Panc1 (cell line): Measurements from ENCODE around the gene TCHP. TPM values are rescaled to one million over a fixed set of nuclear protein-coding genes. Genes with fewer than 3 reads are reported as not detected.

Source experiments
- ATAC-seq: fragments of 200-7000 bp; cut with Tn5 transposase; 2 replicates; pipeline ENCODE4 v1.9.1; 2020; ENCODE audit warnings: mild to moderate bottlenecking, moderate library complexity
- BruUV-seq: library from RNA; stranded (reverse); fragments of 400-500 nt; replicated peaks from 2 replicates; lab custom pipeline; 2021; lab: Mats Ljungman, UMichigan
- CTCF ChIA-PET: fragments of 300-600 bp; sonication (Branson Sonifier 250); formaldehyde crosslinking; loops from one replicate; lab custom pipeline; 2022; ENCODE audit warnings: antibody characterized with exemption; lab: Charles Lee
- POLR2A ChIA-PET: fragments of 300-600 bp; sonication (Branson Sonifier 250); formaldehyde crosslinking; loops from one replicate; lab custom pipeline; 2022; ENCODE audit warnings: antibody characterized with exemption; lab: Charles Lee
- DNase-seq: peaks from one replicate; pipeline ENCODE4 v3.0.0-alpha.2; 2010; ENCODE audit warnings: low read depth, low spot score
- H3K27ac ChIP-seq: 2 replicates; pipeline ENCODE4 v1.5.1; 2011; ENCODE audit warnings: mild to moderate bottlenecking, low read length, inconsistent platforms
- H3K27me3 ChIP-seq: fragments of 200-500 bp; sonication (Bioruptor generic); 2 replicates; pipeline ENCODE4 v1.6.0; 2014; ENCODE audit warnings: low read length, inconsistent platforms; ENCODE audit not compliant: control insufficient read depth, insufficient read depth
- H3K36me3 ChIP-seq: fragments of 200-500 bp; sonication (Bioruptor generic); 2 replicates; pipeline ENCODE4 v1.5.1; 2014; ENCODE audit warnings: inconsistent platforms, mild to moderate bottlenecking, low read length, moderate library complexity; ENCODE audit not compliant: control insufficient read depth, insufficient read depth
- H3K4me1 ChIP-seq: 2 replicates; pipeline ENCODE4 v1.5.1; 2011; ENCODE audit warnings: inconsistent platforms, mild to moderate bottlenecking, low read length, moderate library complexity; ENCODE audit not compliant: control insufficient read depth, insufficient read depth
- H3K4me3 ChIP-seq, 2 experiments: 2 replicates each; pipeline ENCODE4 v1.5.1; 2011 to 2012; ENCODE audit warnings: low read depth in 2 of 2, low read length in 2 of 2, mild to moderate bottlenecking in 2 of 2, inconsistent platforms in 1 of 2, moderate library complexity in 1 of 2
- H3K9me3 ChIP-seq: fragments of 200-500 bp; sonication (Bioruptor generic); 2 replicates; pipeline ENCODE4 v1.5.1; 2014; ENCODE audit warnings: low read depth, mild to moderate bottlenecking, inconsistent platforms, low read length, moderate library complexity; ENCODE audit not compliant: control insufficient read depth, insufficient read depth
- POLR2AphosphoS5 ChIP-seq: IDR thresholded peaks from 2 replicates; pipeline ENCODE4 v1.6.1; 2012; ENCODE audit warnings: mild to moderate bottlenecking, low read depth, low read length, moderate library complexity
- SIN3A ChIP-seq: IDR thresholded peaks from 2 replicates; pipeline ENCODE4 v1.6.1; 2012; ENCODE audit warnings: low read depth, mild to moderate bottlenecking, low read length, moderate library complexity, borderline replicate concordance; ENCODE audit not compliant: insufficient read depth
- TCF7L2 ChIP-seq: IDR thresholded peaks from 2 replicates; pipeline ENCODE4 v1.6.1; 2011; ENCODE audit warnings: mild to moderate bottlenecking, low read depth, low read length, inconsistent platforms
- in situ Hi-C: cut with HindIII; loops from 2 replicates; pipeline ENCODE4 v1.10.0; 2016; ENCODE audit warnings: low sequenced_read_pairs, low pct_unique_long_range_greater_than_20kb
- intact Hi-C: fragments of 100-400 bp; cut with micrococcal nuclease; formaldehyde crosslinking; loops from one replicate; pipeline ENCODE4 v1.10.0; 2022; ENCODE audit not compliant: unreplicated experiment
- total RNA-seq: library from RNA; stranded (reverse); gene quantifications from one replicate; pipeline ENCODE4 v1.2.1, GENCODE V29; 2021; ENCODE audit not compliant: unreplicated experiment
- TF ChIP-seq, protein P1 (sequence below), 2 experiments: IDR thresholded peaks; 2 replicates each; pipeline ENCODE4 v1.6.1; 2011 to 2012; ENCODE audit warnings: low read depth in 2 of 2, control low read depth in 1 of 2, low read length in 1 of 2, mild to moderate bottlenecking in 1 of 2, moderate library complexity in 1 of 2; ENCODE audit not compliant: insufficient read depth in 1 of 2
- TF ChIP-seq, protein P2 (sequence below): fragments of 450-650 bp; IDR thresholded peaks from 2 replicates; pipeline ENCODE4 v1.5.1; 2017; ENCODE audit warnings: mild to moderate bottlenecking

The TCHP gene
- total RNA-seq, 1 experiment from 2014 or later = 25.0 TPM

DNA sequence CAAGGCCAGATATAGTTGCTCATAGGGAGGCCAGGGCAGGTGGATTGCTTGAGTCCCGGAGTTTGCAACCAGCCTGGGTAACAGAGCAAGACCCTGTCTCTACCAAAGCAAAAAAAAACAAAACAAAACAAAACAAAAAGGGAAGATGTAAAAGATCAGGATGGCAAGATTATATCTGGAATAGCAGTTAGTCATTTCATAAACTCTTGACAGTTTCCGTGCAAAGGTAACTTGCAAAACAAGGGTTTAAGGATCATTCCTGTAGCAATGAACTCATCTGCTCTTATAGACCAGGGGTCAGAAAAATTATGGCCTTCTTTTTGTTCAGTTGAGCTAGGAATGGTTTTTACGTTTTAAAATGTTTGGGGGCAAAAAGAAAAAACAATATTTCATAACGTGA is 66.5 kb downstream of the TCHP start:
- CTCF ChIA-PET = no interaction called here
- Histone ChIP-seq H3K27ac (no peak overlapping the region), H3K4me1 (no peaks in the 10 kb centered on the region), H3K4me3 (no peak overlapping the region), H3K36me3 (peaks cover 3% of the 10 kb centered on the region; the same call in 1 of the 2 replicates), H3K9me3 (no peaks in the 10 kb centered on the region), H3K27me3 (no peaks in the 10 kb centered on the region)
- ATAC-seq = no peak
- BruUV-seq = no TSS peak
- in situ Hi-C loops = no loop called here
- POLR2A ChIA-PET = no interaction called here
- DNase-seq = no peak
- intact Hi-C loops = no loop called here
- no peak for TF ChIP-seq SIN3A
- no peak for TF ChIP-seq POLR2AphosphoS5
- TF ChIP-seq, protein P1, sequence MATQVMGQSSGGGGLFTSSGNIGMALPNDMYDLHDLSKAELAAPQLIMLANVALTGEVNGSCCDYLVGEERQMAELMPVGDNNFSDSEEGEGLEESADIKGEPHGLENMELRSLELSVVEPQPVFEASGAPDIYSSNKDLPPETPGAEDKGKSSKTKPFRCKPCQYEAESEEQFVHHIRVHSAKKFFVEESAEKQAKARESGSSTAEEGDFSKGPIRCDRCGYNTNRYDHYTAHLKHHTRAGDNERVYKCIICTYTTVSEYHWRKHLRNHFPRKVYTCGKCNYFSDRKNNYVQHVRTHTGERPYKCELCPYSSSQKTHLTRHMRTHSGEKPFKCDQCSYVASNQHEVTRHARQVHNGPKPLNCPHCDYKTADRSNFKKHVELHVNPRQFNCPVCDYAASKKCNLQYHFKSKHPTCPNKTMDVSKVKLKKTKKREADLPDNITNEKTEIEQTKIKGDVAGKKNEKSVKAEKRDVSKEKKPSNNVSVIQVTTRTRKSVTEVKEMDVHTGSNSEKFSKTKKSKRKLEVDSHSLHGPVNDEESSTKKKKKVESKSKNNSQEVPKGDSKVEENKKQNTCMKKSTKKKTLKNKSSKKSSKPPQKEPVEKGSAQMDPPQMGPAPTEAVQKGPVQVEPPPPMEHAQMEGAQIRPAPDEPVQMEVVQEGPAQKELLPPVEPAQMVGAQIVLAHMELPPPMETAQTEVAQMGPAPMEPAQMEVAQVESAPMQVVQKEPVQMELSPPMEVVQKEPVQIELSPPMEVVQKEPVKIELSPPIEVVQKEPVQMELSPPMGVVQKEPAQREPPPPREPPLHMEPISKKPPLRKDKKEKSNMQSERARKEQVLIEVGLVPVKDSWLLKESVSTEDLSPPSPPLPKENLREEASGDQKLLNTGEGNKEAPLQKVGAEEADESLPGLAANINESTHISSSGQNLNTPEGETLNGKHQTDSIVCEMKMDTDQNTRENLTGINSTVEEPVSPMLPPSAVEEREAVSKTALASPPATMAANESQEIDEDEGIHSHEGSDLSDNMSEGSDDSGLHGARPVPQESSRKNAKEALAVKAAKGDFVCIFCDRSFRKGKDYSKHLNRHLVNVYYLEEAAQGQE (IDR thresholded peaks at IDR 0.05; ENCODE audit: insufficient read depth in 1 of 2, low read depth in 2 of 2, low read length in 1 of 2) = no peak
- TF ChIP-seq, protein P2, sequence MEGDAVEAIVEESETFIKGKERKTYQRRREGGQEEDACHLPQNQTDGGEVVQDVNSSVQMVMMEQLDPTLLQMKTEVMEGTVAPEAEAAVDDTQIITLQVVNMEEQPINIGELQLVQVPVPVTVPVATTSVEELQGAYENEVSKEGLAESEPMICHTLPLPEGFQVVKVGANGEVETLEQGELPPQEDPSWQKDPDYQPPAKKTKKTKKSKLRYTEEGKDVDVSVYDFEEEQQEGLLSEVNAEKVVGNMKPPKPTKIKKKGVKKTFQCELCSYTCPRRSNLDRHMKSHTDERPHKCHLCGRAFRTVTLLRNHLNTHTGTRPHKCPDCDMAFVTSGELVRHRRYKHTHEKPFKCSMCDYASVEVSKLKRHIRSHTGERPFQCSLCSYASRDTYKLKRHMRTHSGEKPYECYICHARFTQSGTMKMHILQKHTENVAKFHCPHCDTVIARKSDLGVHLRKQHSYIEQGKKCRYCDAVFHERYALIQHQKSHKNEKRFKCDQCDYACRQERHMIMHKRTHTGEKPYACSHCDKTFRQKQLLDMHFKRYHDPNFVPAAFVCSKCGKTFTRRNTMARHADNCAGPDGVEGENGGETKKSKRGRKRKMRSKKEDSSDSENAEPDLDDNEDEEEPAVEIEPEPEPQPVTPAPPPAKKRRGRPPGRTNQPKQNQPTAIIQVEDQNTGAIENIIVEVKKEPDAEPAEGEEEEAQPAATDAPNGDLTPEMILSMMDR = no peak
- TF ChIP-seq TCF7L2 = no peak

DNA sequence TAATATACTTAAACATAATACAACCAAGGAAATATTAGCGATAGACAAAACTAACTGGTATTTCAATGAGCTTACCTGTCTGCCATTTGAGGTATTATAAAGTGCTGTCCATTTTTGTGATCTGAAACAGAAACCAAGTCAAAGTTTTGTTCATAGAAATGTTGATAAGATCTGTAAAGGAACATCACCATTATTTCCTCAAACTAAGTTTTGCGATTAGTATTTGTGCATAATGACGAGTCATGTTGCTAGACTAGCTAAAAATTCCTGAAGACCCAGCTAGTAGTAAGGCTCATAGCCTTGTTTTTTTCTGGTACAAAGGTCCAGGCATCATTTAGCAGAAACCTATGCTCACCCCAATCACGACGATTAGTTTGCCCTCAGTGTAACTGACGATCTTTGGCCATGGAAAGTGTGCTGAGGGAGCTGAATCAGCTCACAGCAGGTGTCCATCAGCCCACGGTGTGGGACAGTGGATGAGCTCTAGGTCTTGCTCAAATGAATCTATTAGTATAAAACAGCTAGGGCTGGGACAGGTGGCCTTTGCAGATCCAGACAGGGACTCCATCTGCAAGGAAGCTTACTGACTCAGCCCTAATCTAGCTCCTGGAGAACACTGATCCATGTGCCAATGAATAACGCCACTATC is 67.4 kb downstream of the TCHP start:
- no TSS peak for BruUV-seq
- Histone ChIP-seq H3K9me3 (no peaks in the 10 kb centered on the region), H3K27ac (no peak overlapping the region), H3K27me3 (no peaks in the 10 kb centered on the region), H3K4me1 (no peaks in the 10 kb centered on the region), H3K36me3 (peaks cover 3% of the 10 kb centered on the region; the same call in 1 of the 2 replicates), H3K4me3 (no peak overlapping the region)
- intact Hi-C loops = no loop called here
- ATAC-seq (peak; percentile 65), DNase-seq (no peak)
- TF ChIP-seq SIN3A (no peak), TCF7L2 (no peak)
- in situ Hi-C loops = no loop called here
- POLR2A ChIA-PET = no interaction called here
- CTCF ChIA-PET = interaction anchor here (0.5 kb wide), 1 partner anchor 95 kb away, joined by 3 read pairs; no protein-coding TSS in a partner anchor

Other genes with a start within 250 kb of the TCHP start
- 12.8 TPM for gene FAM222A, start 186.4 kb upstream of the TCHP start, total RNA-seq
- gene TRPV4, start 66.9 kb upstream of the TCHP start, total RNA-seq = 0.44 TPM
- gene GLTP, start 19.7 kb upstream of the TCHP start, total RNA-seq = 24.8 TPM
- gene GIT2, start 96.1 kb downstream of the TCHP start, total RNA-seq = 40.0 TPM
- 34.4 TPM for gene ANKRD13A, start 99.2 kb downstream of the TCHP start, total RNA-seq
- 13.6 TPM for gene C12orf76, start 148.2 kb downstream of the TCHP start, total RNA-seq
- gene IFT81, start 224.1 kb downstream of the TCHP start, total RNA-seq = 15.5 TPM